DMS 273 (cell line): ENCODE results near the gene DOCK3.
"Not testable (repeated sequence)": the region's sequence is repeated elsewhere in the genome, so short reads cannot be mapped to it uniquely, and the experiment has no call there.

Source experiments
- DNase-seq: peaks from one replicate; lab custom pipeline; 2025; ENCODE audit not compliant: unreplicated experiment; lab: John Stamatoyannopoulos, UW

The DOCK3 gene

GRCh38 chr3:50873376-50874157 lies 198.8 kb downstream of the DOCK3 start:
- no peak for DNase-seq

GRCh38 chr3:50874876-50875275 lies 200.1 kb downstream of the DOCK3 start:
- not testable (repeated sequence) for DNase-seq

GRCh38 chr3:50876947-50877346 lies 202.2 kb downstream of the DOCK3 start:
- DNase-seq = peak; percentile 80

- not testable (repeated sequence) for DNase-seq
These were observed 208.0 kb downstream of the DOCK3 start for GRCh38 chr3:50882733-50883132.

- DNase-seq = no peak
These were observed 209.0 kb downstream of the DOCK3 start for GRCh38 chr3:50883755-50884154.

- DNase-seq = peak; percentile 16
These were observed 210.5 kb downstream of the DOCK3 start for GRCh38 chr3:50885070-50885850.

- no peak for DNase-seq
These were observed 216.1 kb downstream of the DOCK3 start for GRCh38 chr3:50890688-50891344.

- DNase-seq = not testable (repeated sequence)
These were observed 226.4 kb downstream of the DOCK3 start for GRCh38 chr3:50901097-50901496.

- no peak for DNase-seq
These were observed 238.0 kb downstream of the DOCK3 start for GRCh38 chr3:50912746-50913145.

- peak; percentile 38 for DNase-seq
These were observed 238.5 kb downstream of the DOCK3 start for GRCh38 chr3:50913260-50913659.

GRCh38 chr3:50922071-50922470 lies 247.3 kb downstream of the DOCK3 start:
- DNase-seq = not testable (repeated sequence)

- DNase-seq = no peak
These were observed 249.2 kb downstream of the DOCK3 start for GRCh38 chr3:50923955-50924354.

GRCh38 chr3:50924638-50925037 lies 249.9 kb downstream of the DOCK3 start:
- DNase-seq = no peak

- DNase-seq = no peak
These were observed 252.1 kb downstream of the DOCK3 start for GRCh38 chr3:50926868-50927267.

- no peak for DNase-seq
These were observed 255.9 kb downstream of the DOCK3 start for GRCh38 chr3:50930371-50931208.

- not testable (repeated sequence) for DNase-seq
These were observed 258.2 kb downstream of the DOCK3 start for GRCh38 chr3:50932918-50933317.

- no peak for DNase-seq
These were observed 261.7 kb downstream of the DOCK3 start for GRCh38 chr3:50936389-50936788.

- DNase-seq = no peak
These were observed 272.7 kb downstream of the DOCK3 start for GRCh38 chr3:50947419-50947818.

- no peak for DNase-seq
These were observed 275.9 kb downstream of the DOCK3 start for GRCh38 chr3:50950591-50950990.

- no peak for DNase-seq
These were observed 279.2 kb downstream of the DOCK3 start for GRCh38 chr3:50953825-50954414.
